GM04504 (cell line): ENCODE measurements around the gene CPSF7.

ENCODE experiments used
- DNase-seq: peaks from one replicate; pipeline ENCODE4 v3.0.0-alpha.2; 2012; ENCODE audit warnings: low read depth

Gene CPSF7

GRCh38 chr11:61357233-61357893 lies 72.4 kb downstream of the CPSF7 start:
- no peak for DNase-seq

GRCh38 chr11:61356706-61357105 lies 73.1 kb downstream of the CPSF7 start:
- DNase-seq: no peak

GRCh38 chr11:61354208-61354607 lies 75.6 kb downstream of the CPSF7 start:
- no peak for DNase-seq

- no peak for DNase-seq
Observed at GRCh38 chr11:61353131-61354067, 76.4 kb downstream of the CPSF7 start.
